IPS DF 4.7 (cell line): ENCODE data around the gene UBAC2.
"Not testable (repeated sequence)": the region's sequence is repeated elsewhere in the genome, so short reads cannot be mapped to it uniquely, and the experiment has no call there.

Source experiments
- DNase-seq: peaks from one replicate; pipeline ENCODE4 v3.0.0-alpha.2; 2013; ENCODE audit warnings: low spot score; ENCODE audit errors: extremely low read depth

UBAC2 gene

GRCh38 chr13:99185606-99186005 is 15.0 kb upstream of the UBAC2 start:
- DNase-seq: no peak

GRCh38 chr13:99190147-99190985 is 10.3 kb upstream of the UBAC2 start:
- DNase-seq: no peak

GRCh38 chr13:99191336-99191899 is 9.2 kb upstream of the UBAC2 start:
- no peak for DNase-seq

- no peak for DNase-seq
These were observed 8.7 kb upstream of the UBAC2 start for GRCh38 chr13:99191900-99192399.

- DNase-seq: no peak
These were observed 8.2 kb upstream of the UBAC2 start for GRCh38 chr13:99192480-99192879.

DNA sequence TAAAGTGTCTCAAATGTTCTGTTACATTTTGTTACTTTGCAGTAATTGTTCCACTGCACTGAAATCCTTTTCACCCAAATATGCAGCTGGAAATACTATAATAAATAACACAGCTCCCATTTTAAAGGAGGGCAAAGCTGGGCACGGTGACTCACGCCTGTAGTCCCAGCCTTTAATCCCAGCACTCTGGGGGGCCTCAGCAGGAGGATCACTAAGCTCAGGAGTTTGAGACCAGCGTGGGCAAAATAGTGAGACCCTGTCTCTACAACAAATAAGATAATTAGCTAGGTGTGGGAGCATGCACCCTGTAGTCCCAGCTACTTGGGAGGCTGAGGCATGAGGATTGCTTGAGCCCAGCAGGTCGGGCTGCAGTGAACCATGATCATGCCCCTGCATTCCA is 7.5 kb upstream of the UBAC2 start:
- DNase-seq: no peak

GRCh38 chr13:99196466-99197116 is 4.1 kb upstream of the UBAC2 start:
- DNase-seq: no peak

GRCh38 chr13:99197117-99197651 is 3.5 kb upstream of the UBAC2 start:
- no peak for DNase-seq

GRCh38 chr13:99199541-99200431 is 868 bp upstream of the UBAC2 start:
- DNase-seq: no peak

GRCh38 chr13:99203601-99204579 is 3.2 kb downstream of the UBAC2 start:
- no peak for DNase-seq

- DNase-seq: no peak
These were observed 5.1 kb downstream of the UBAC2 start for GRCh38 chr13:99205621-99206220.

GRCh38 chr13:99206226-99206625 is 5.6 kb downstream of the UBAC2 start:
- DNase-seq: no peak

DNA sequence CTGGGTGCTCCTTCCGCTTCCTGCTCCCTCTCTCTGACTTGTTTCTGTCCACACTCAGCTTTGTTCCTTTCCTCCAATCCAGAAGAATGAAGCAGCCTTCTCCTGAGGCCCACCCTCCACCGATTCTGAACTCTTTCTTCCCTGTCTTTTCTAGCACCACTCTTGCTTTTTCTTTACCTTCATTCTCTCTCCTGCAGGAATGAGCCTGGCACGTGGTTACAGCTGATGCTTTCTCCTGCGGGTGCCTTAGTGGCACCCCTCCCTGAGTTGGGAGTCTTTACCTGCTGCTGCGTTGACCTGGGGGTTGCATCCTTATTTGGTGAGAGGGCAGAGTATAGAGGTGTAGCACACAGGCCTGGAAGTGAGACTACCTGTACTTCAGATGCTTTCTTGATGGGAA is 6.2 kb downstream of the UBAC2 start:
- DNase-seq: no peak

GRCh38 chr13:99207511-99207910 is 6.9 kb downstream of the UBAC2 start:
- DNase-seq: no peak

DNA sequence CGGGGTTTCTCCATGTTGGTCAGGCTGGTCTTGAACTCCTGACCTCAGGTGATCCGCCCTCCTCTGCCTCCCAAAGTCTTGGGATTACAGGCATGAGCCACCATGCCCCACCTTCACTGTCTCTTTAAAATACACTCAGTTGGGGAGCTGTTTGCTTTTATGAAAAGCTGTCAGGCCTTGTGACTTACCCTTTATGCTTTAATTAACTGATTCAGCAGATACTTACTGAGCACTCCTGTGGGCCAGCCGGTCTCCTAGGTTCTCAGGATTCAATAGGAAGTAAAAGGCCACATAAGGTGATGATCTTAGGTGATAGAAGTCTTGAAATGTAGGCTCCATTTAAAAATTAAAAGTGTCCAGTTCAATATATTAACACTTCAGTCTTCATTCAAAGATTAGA is 7.5 kb downstream of the UBAC2 start:
- DNase-seq: no peak

DNA sequence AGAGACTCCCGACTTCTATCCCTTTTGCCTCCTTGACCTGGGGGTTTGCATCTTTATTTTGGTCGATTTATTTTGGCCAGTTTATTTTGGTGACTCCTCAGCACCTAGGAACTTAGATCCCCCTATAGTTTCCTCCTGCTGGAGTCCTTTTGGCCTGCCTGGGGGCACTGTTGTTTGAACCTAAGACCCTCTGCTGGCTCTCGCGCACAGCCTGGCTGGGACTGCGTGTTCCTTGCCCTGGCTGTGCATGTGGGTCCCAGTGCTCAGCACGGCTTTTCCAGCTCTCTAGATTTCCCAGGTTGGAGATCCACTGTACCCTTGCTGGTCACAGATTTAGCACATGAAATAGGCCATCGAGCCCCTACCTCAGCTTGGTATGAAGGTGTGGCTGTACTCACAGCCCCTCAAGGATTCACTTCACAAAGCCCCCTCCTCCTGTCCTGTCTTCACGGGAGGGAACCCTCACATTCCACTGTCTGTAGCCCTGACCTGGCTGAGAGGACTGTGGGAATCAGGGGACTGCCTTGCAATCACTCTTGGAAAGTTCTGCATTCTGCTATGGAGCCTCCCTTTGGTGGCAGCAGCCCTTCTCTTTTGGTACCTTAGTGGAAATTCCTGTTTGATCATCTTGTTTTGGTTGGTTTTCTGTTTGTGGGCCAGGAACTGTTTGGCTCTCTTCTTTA is 8.3 kb downstream of the UBAC2 start:
- DNase-seq: no peak

GRCh38 chr13:99210627-99211026 is 10.0 kb downstream of the UBAC2 start:
- not testable (repeated sequence) for DNase-seq

DNA sequence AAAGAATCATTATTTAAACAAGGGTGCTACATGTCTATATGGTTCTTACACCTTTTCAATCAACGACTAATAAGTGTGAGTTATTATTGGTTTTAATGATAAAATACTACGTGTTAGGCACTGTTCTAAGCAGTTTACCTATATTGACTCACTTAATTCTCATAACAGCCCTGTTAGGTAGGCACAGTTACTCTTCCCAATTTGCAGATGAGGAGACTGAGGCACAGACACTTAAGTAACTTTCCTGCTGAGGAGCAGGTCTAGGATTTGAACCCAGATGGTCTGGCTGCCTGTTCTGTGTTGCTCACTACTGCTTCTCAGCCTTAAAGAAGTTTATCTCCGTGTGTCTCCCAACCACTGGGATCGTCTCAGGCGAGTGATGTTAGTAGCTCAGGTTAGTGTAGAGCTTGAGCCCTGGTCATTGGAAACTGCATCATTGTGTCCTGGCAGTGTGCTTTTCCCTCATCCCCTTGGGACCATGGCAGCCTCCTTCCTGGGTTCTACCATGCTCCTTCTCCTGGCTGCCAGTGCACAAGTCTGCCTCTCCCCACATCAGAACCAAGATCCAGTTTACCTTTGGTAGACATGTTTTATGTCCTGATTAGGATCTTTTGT is 10.9 kb downstream of the UBAC2 start:
- DNase-seq: no peak
